ENCODE measurements around the gene SNRNP48.

SNRNP48 gene

GRCh38 chr6:7543789-7544424, 46.1 kb upstream of the SNRNP48 start:
- TF ChIP-seq, protein P1, sequence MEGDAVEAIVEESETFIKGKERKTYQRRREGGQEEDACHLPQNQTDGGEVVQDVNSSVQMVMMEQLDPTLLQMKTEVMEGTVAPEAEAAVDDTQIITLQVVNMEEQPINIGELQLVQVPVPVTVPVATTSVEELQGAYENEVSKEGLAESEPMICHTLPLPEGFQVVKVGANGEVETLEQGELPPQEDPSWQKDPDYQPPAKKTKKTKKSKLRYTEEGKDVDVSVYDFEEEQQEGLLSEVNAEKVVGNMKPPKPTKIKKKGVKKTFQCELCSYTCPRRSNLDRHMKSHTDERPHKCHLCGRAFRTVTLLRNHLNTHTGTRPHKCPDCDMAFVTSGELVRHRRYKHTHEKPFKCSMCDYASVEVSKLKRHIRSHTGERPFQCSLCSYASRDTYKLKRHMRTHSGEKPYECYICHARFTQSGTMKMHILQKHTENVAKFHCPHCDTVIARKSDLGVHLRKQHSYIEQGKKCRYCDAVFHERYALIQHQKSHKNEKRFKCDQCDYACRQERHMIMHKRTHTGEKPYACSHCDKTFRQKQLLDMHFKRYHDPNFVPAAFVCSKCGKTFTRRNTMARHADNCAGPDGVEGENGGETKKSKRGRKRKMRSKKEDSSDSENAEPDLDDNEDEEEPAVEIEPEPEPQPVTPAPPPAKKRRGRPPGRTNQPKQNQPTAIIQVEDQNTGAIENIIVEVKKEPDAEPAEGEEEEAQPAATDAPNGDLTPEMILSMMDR (IDR thresholded peaks at IDR 0.05; ENCODE audit: control extremely low read depth, extremely low read depth, low read depth, missing control alignments) = no peak
- DNase-seq (ENCODE audit: extremely low spot score) = no peak
- CTCF ChIA-PET = no interaction called here
- POLR2A ChIA-PET = no interaction called here

DNA sequence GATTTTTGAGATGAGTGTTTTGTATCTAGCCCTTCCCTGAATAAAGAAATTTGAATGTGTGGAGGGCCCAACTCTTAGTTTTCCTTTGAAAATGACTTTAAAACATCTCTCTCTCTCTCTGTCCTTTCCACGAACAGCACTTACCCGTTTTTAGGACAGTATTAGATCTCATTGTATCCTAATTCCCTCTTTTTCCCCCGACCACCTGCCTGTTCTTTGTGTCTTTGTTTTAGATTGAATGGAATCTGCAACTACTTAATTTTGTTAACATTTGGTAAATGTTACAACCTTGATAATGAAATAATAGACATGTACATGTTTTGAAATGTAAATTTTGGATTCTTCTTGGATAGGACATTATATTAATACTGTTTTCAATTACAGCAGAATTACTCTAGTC, 45.4 kb upstream of the SNRNP48 start:
- ChIA-PET POLR2A (no interaction called here), CTCF (no interaction called here)
- TF ChIP-seq, protein P1 (IDR thresholded peaks at IDR 0.05; ENCODE audit: control extremely low read depth, extremely low read depth, low read depth, missing control alignments) = no peak
- DNase-seq (ENCODE audit: extremely low spot score) = no peak

GRCh38 chr6:7545316-7546019, 44.5 kb upstream of the SNRNP48 start:
- ChIA-PET POLR2A (no interaction called here), CTCF (interaction anchor here (1.1 to 2.7 kb wide), 2 partner anchors 9 to 10 kb away, joined by 3 to 10 read pairs; no protein-coding TSS in a partner anchor)
- DNase-seq (ENCODE audit: extremely low spot score) = no peak
- TF ChIP-seq, protein P1 (IDR thresholded peaks at IDR 0.05; ENCODE audit: control extremely low read depth, extremely low read depth, low read depth, missing control alignments) = no peak

DNA sequence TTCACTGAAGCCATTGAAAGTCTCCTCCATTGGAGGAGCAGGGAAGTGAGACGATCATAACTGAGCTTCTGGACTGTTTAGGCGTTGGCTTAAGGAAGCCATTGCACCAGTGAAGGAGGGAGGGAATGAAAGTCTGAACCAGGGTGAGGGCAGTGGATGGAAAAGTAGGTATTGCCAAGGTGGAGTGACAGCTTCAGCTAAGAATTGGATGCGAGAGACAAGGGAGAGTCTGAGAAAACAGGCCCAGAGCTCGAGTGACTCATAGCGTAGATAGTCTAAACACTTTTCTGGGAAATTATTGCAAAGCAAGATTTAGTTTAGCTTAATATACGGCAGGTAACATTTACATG, 44.0 kb upstream of the SNRNP48 start:
- TF ChIP-seq, protein P1 (IDR thresholded peaks at IDR 0.05; ENCODE audit: control extremely low read depth, extremely low read depth, low read depth, missing control alignments) = no peak
- POLR2A ChIA-PET = no interaction called here
- CTCF ChIA-PET = interaction anchor here (0.9 to 2.7 kb wide), 3 partner anchors 9 to 38 kb away, joined by 3 to 10 read pairs (median 3); no protein-coding TSS in a partner anchor

DNA sequence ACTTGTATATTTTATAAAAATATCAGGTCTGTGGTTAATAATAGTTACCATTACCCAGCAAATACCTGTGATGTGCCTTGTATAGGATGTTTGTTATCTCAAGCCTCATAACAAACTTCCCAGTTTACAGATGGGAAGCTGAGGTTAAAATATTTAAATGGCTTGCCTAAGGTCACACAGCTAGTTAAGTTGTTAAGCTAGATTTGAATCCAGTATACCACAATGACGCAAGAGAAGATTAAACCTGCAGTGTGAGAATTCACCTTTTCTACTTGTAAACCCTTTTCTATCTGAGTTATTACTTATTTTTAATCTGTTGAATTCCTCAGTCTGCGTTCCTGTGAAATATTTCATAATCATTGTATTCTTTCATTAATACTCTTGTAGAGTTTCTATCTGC, 43.6 kb upstream of the SNRNP48 start:
- CTCF ChIA-PET = interaction anchor here (0.9 to 2.7 kb wide), 4 partner anchors 9 to 38 kb away, joined by 3 to 10 read pairs (median 3); no protein-coding TSS in a partner anchor
- TF ChIP-seq, protein P1 (IDR thresholded peaks at IDR 0.05; ENCODE audit: control extremely low read depth, extremely low read depth, low read depth, missing control alignments) = no peak
- DNase-seq (ENCODE audit: extremely low spot score) = no peak
- POLR2A ChIA-PET = no interaction called here

More for the DNA sequence above, 44.0 kb upstream of the SNRNP48 start:
- DNase-seq (ENCODE audit: extremely low spot score) = no peak

DNA sequence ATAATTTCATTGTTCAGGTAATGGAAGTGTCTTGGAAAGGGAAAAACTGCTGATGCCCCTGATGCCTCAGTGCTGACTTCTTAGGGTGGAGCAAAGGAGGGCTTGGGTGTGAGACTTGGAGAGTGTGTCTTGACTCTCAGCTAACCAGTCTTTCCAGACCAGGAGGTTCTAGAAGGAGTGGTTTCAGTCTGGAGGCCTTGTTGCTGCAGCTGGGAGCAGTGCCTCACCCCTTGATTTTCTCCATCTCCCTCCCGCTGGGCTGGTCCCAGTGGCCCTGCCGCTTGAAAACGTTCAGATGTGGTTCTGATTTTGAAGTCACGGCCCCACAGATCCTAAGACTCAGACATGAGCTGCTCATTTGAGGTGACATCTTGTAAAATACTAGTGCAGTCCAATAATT, 43.1 kb upstream of the SNRNP48 start:
- DNase-seq (ENCODE audit: extremely low spot score) = no peak
- ChIA-PET CTCF (interaction anchor here (0.9 to 2.7 kb wide), 3 partner anchors 10 to 39 kb away, joined by 3 to 10 read pairs (median 3); no protein-coding TSS in a partner anchor), POLR2A (no interaction called here)
- TF ChIP-seq, protein P1 (IDR thresholded peaks at IDR 0.05; ENCODE audit: control extremely low read depth, extremely low read depth, low read depth, missing control alignments) = no peak
